Measurements from ENCODE around the gene MYO10.
"Not testable (repeated sequence)": the region's sequence is repeated elsewhere in the genome, so short reads cannot be mapped to it uniquely, and the experiment has no call there.

MYO10 gene

DNA sequence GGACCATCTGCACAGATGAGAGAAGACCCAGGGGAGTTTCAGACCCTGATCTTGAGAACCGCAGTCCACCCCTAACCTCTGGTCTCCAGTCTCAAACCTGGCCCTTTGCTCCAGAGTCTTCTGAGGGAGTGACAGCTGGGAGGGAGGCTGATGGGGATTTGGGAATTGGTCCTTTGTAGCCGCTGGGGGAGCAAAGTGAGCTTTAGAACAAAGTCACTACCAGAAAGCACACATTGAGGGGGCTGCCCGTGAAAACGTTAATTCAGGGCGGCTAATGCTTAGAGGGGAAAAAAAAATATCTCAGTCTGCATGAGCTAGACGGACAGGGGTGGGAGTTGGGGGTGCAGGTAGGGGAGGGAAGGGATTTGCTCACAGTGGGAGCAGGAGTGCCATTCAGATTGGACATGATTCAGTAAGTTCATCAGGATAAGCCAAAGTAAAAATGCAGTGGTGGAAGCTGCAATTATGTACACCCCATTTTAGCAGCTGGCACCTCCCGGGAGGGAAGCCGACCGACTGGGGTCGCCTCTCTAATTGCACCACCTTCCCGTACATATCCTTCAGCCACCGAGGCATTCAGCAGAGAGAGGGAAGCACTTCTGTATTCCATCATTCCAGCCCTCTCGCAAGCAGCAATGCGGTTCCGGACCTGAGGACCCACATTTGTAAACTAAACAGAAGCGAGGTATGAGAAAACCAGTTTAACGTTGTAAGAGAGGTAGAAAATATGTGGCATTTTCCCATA, 195.8 kb downstream of the MYO10 start:
- no peak for DNase-seq
- in situ Hi-C loops (cut with MboI; ENCODE audit: low pct_unique_long_range_greater_than_20kb, low sequenced_read_pairs) = no loop called here

DNA sequence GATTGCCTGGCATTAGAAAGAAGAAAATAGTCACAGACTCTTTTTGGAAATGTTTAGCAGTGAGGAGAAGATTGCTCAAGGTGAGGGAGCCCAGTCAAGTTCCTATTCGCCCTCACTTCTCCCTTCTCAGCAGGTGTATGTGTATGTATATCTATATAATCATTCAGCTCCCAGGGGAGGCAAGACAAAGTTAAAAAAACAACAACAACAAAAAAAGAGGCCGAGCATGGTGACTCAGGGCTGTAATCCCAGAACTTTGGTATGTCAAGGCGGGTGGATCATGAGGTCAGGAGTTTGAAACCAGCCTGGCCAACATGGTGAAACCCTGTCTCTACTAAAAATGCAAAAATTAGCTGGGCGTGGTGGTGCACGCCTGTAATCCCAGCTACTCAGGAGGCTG, 197.7 kb downstream of the MYO10 start:
- DNase-seq; in situ Hi-C loops (cut with MboI; ENCODE audit: low pct_unique_long_range_greater_than_20kb, low sequenced_read_pairs): not testable (repeated sequence)

DNA sequence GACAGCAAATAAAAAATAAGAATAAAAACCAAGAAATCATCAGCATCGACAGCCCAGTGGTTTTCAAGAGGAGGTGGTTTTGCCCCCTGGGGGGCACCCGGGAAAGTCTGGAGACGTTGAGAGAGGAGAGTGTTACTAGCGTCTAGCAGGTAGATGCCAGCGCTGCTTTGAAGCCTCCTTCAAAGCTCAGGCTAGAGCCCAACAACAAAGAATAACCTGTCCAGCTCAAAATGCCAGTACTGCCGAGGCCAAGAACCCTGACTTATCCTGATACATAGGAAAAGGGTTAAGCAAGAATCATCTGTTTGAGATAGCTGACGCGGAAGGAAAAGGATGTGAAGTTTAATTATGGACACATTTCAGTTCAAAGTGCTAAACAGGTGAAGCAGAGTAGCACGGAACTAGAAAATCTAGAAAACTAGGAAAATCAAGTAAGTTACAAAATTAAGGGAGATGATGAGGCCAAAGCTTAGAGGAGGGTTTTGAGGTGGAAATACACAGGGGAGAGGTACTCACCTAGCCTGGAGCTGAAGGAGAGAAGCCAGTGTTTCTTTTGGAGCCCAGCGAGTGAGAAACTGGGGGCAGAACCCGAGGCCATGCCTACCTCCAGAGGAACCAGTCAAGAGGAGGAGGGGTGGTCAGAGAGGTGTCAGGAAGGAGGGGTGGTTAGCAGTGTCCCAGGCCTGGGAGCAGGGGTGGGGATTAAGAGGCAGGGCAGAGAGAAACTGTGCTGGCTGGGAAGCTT, 198.3 kb downstream of the MYO10 start:
- DNase-seq = no peak
- in situ Hi-C loops (cut with MboI; ENCODE audit: low pct_unique_long_range_greater_than_20kb, low sequenced_read_pairs) = no loop called here

DNA sequence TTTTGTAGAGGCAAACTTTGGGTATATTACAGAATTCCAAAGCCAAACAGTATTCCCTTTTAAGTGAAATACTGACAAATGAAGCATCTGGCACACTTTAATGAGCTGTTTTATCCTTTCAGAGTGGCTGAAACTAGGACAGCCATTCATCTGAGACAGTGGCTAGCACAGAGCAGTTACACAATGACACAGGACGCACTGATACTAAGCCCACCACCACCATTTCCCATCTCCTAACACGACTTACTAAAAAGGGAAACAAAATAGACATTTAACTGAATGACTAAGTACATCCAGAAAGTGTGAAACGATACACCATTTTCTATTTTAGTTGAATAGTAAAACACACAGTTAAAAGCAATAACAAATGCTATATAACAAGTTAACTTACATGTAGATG, 198.9 kb downstream of the MYO10 start:
- in situ Hi-C loops (cut with MboI; ENCODE audit: low pct_unique_long_range_greater_than_20kb, low sequenced_read_pairs) = no loop called here
- DNase-seq = no peak

DNA sequence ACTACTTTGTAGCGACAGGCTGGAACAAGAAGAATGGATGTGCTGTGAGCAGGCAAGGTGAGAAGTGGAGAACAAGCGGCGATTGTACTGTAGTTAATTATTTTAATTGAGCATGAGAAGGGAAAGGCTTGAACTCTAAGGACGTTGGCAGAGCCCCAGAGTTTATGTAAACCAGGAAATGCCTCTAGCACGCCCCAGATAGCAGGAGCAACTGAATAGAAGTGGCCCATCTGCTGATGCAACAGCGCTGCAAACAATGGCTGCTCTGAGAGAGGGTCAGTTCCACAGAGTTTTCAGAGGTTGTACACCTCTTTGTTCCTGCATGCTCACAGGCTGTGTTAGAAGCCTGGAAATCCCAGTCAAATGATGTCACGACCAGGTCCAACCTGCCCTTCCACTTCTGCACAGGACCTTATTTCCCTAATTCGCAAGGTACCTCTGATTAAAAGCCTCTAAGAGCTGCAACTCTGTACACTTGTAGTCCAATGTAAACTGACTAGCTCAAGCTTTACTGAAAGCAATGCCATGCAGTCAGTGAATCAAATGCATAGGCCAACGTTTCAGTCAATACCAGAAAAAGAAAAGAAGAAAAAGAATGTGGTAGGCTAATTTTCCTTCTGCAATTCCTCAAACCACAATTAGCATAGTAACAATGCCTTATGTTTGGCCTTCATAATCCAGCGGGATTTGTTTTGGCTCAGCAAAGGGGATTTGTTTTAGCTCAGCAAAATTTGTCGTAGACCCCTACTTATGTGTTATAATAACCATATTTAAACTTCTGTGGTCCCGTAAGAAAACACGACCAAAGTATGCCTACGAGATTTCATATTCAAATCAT, 199.7 kb downstream of the MYO10 start:
- DNase-seq = no peak
- in situ Hi-C loops (cut with MboI; ENCODE audit: low pct_unique_long_range_greater_than_20kb, low sequenced_read_pairs) = no loop called here

DNA sequence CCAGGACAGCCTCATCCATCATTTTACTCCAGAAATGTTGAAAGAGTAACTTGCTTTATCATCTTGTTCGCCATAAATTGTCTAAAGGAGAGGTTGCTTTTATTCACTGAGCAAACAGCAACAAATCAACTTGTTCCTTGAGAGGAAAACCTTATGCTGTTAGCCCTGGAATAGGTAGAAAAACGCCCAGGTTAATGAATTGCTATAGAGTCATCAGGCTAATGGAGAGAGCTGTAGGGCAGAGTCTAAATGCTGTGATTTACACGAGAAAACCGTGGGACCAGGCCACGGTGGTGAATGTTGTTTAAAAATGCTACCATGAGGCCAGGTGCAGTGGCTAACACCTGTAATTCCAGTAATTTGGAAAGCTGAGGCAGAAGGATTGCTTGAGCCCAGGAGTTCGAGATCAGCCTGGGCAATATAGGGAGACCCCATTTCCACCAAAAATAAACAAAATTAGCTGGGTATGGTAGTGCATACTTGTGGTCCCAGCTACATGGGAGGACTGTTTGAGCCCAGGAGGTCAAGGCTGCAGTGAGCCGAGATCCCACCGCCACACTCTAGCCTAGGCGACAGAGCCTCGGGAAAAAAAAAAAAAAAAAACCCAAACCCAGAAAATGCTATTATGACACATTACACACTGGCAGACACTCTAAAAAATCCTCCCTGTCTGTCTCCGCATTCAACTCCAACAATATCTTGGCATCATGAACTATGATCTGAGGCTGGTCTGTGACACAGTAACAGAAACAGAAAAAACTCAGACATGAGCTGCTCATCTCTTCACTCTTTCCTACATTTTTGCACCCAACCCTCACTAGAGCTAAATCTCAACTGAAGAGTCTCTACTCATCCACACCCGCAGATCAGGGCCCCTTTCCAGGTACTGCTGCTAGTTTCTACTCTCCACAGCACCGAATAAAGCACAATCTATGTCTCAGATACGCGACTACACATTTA, 200.7 kb downstream of the MYO10 start:
- in situ Hi-C loops (cut with MboI; ENCODE audit: low pct_unique_long_range_greater_than_20kb, low sequenced_read_pairs) = no loop called here
- DNase-seq = no peak

DNA sequence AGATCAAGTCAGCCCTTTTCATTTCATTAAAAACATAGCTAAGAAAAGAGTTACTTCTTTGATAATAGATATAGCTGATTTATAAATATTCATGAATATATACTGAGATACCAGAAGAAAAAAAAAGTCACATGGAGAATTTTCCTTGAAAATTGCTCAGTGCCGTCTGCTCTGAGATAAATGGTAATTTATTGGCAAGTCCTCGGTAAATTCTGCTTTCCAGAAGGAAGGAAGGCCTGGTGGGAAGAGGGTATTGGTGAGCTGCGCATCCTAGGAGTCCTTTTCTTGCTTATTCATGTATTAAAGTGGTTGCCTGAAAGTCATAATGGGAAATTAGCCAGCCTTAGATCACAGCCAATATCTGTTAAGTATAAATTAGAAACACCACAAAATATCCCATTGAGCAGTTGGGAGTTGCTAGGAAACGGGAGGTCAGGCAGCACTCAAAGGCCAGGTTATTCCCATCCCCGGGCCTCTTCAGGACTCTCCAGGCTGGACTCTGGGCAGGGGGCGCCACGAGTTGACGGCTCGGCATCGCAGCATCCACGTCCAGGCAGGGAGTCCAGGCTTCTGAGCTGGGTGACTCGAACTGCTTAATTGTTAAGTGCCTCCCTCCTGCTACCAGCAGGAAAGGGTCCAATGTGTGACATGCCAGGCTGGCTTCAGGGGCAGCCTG, 202.6 kb downstream of the MYO10 start:
- DNase-seq = no peak
- in situ Hi-C loops (cut with MboI; ENCODE audit: low pct_unique_long_range_greater_than_20kb, low sequenced_read_pairs) = no loop called here

DNA sequence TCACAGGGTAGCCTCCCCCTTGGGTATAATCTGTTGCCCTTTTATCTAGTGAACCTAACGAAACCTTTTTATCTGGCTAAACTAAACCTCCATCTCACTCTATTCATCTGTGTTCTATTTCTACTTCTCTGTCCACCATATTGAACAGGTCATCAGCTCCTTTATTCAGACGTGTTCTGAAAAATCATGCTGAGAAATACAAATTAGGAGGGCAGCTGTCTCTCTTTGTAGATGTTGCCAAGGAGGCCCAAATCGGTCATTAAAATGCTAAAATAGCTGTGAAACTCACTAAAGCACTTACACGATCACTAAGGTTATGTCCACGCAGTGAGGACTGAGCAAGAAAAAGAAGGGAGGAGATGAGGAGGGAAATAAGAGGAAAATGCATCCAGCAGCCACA, 203.7 kb downstream of the MYO10 start:
- in situ Hi-C loops (cut with MboI; ENCODE audit: low pct_unique_long_range_greater_than_20kb, low sequenced_read_pairs) = no loop called here
- DNase-seq = no peak

DNA sequence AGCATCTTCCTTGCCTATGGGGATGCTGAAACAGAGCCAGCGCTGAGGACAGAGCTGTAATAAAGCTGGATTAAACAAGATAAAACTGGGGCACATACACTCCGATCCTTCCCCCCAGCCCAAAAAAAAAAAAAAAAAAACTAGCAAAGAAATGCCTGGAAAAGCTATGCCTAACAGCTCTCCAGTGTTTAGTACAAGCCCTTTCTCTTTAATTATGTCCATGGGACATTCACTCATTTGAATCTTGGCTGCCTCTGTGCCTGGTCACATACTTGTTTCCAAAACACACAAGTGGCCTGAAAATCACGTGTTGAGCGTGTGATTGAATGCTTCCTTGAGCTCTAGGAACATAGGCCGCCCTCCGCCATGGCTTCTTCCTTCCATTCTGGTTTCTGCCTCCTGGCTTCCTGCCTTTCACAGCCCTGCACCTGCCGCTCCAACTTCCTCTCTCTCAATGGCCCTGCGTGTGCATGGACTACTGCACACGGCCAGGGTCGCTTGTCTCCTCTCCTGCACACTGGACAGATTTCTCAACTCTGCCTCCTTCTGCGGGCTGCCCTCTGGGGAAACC, 208.2 kb downstream of the MYO10 start:
- DNase-seq = peak; percentile 65
- in situ Hi-C loops (cut with MboI; ENCODE audit: low pct_unique_long_range_greater_than_20kb, low sequenced_read_pairs) = no loop called here

DNA sequence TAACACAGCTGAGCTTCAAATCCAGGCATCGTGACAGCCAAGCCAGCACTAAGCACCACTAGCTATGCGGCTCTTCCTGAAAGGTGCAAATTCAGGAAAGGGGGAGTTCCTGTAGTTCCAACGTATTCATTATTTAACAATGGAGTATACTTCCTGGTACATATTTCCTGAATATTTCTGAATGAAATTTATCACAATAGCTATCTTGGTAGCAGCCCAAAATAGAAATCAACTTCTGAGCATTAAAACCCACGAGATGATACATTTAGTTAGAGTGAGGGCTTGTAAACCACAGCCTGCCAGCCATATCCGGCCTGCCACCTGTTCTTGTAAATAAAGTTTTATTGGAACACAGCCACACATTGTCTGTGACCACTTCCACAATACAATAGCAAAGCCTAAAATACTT, 209.5 kb downstream of the MYO10 start:
- DNase-seq = peak; percentile 85
- in situ Hi-C loops (cut with MboI; ENCODE audit: low pct_unique_long_range_greater_than_20kb, low sequenced_read_pairs) = no loop called here

DNA sequence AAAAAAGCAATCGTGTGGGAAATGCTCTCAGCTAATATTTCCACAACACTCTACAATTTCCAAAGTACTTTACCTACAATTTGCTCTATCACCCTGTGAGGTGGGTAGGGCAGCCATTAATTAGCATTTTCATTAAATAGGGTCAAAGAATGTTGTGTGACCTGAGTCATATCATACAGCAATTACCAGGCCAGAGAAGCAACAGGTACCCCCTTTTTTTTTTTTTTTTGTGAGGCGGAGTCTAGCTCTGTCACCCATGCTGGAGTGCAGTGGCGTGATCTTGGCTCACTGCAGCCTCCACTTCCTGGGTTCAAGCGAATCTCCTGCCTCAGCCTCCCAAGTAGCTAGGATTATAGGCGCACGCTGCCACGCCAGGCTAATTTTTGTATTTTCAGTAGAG, 210.5 kb downstream of the MYO10 start:
- in situ Hi-C loops (cut with MboI; ENCODE audit: low pct_unique_long_range_greater_than_20kb, low sequenced_read_pairs) = no loop called here
- DNase-seq = no peak

DNA sequence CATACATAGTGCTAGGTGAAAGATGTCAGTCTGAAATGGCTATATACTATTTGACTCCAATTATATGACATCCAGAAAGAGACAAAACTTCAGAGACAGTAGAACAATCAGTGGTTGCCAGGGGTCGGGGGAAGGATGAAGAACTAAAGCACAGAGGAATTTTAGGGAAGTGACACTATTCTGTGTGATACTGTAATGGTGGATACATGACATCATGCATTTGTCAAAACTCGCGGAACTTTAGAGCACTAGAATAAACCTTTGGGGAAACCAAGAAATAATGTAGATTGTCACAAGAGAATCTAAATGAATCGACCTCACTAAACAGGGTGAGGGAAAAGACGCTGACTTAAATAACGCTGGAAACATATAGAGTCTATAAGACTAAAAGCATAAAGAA, 212.3 kb downstream of the MYO10 start:
- DNase-seq = no peak
- in situ Hi-C loops (cut with MboI; ENCODE audit: low pct_unique_long_range_greater_than_20kb, low sequenced_read_pairs) = no loop called here

DNA sequence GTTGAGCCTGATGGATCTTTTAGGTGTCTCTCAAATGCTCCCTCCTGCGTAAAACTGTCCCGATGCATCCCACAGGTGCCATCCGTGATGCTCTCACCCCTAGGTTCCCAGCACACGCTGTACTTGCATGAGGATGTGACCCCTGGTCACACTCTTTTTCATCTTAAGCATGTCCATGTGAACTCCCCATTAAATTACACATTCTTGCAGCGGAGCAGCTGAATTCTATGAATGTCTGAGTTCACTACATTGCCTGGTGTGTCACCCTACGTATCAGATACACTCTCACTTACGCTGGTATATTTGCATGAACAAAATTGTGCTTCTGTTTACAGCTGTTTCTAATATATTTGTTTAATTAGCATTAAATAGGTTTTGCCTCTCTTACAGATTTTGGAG, 214.0 kb downstream of the MYO10 start:
- no peak for DNase-seq
- in situ Hi-C loops (cut with MboI; ENCODE audit: low pct_unique_long_range_greater_than_20kb, low sequenced_read_pairs) = no loop called here

DNA sequence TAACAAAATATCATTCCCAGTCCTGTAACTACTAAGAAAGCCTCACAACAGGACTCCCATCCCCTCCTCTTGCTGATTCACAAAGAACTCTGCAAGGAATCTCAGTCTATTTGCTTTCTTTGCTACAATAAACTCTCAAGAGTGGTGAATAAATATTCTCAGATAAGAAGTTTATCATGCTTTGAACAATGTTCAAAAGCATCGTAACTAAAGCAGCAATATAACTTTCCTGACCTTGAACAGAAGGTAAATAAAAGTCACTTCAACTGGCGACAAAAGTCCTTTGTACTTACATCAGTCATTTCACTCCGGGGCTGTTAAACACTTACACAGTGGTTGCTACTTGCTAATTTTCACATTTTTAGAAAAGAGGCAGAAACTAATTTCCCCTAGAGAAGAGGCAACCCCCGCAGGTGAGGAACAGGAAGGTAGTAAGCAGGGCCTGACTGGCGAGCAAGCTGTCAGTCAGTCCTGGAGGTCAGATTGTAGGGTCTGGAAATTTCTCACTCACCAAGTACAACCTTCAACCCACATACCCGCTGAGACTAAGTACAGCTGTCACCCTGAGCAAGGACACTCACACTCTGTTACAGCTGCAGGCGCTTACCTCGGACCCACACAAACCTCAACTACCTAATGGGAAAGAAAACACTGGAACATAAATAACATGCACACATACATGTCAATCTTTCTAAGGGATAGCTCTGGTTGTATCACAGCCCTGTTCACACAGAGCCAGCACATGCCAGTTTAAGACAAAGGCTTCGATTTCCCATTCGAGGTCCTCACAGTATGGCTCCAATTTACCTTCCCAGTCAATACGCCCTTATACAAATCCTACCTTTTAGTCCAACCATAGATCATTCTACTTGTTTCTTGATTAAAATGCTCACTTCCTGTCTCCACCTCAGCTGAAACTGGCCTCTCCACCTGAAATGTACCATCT, 214.7 kb downstream of the MYO10 start:
- no peak for DNase-seq
- in situ Hi-C loops (cut with MboI; ENCODE audit: low pct_unique_long_range_greater_than_20kb, low sequenced_read_pairs) = no loop called here

DNA sequence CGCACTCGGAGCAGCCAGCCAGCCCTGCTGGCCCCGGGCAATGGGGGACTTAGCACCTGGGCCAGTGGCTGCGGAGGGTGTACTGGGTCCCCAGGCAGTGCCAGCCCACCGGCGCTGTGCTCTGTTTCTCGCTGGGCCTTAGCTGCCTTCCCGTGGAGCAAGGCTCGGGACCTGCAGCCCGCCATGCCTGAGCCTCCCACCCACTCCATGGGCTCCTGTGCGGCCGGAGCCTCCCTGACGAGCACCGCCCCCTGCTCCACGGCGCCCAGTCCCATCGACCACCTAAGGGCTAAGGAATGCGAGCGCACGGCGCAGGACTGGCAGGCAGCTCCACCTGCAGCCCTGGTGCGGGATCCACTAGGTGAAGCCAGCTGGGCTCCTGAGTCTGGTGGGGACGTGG, 218.1 kb downstream of the MYO10 start:
- in situ Hi-C loops (cut with MboI; ENCODE audit: low pct_unique_long_range_greater_than_20kb, low sequenced_read_pairs) = not testable (repeated sequence)

DNA sequence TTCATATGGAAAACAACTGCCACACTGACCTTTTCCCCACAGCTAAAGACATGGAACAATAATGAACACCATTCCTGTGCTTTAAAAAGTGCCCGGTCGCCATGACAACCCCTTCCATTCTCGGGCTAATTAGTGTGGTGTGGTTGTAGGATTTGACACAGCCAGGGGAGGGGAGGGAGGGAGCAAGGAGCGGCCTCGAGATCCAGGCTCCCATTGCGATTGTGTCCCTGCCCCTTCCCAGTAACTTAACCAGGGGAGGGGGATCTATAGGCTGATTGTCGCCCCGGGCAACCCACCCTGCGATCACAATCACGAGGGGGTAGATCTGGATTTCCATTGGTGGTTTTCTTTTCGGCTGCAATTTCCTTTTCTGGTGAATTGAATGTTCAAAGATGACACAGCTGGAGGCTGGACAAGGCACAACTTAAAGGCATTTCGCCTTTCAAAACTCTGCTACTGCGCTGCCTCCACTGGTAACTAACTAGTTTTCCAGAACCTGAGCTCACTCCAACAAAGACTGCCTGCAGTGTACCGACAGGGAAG, 222.6 kb downstream of the MYO10 start:
- in situ Hi-C loops (cut with MboI; ENCODE audit: low pct_unique_long_range_greater_than_20kb, low sequenced_read_pairs) = no loop called here
- no peak for DNase-seq

More for the DNA sequence above, 218.1 kb downstream of the MYO10 start:
- DNase-seq = not testable (repeated sequence)

DNA sequence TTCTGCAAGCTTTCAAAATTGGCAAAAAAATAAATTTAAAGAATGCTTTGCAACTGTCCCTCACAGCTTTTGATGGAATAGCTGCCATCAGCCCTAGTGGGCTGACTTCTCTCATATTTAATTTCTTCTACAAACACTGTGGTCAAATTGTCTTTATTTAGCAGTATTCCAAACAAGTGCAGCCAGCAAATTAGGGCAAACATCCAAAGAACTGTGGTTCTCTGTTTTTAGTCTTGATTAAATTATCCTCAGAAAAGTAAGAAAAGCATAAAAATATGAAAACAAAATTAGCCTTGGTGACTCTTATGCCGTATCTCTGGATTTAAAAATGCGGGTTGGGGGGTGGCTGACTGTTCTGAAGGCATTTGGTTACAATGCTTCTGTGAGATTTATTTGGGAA, 223.5 kb downstream of the MYO10 start:
- DNase-seq = no peak
- in situ Hi-C loops (cut with MboI; ENCODE audit: low pct_unique_long_range_greater_than_20kb, low sequenced_read_pairs) = no loop called here
